ENCODE results near the gene SPOCK1.

DNA sequence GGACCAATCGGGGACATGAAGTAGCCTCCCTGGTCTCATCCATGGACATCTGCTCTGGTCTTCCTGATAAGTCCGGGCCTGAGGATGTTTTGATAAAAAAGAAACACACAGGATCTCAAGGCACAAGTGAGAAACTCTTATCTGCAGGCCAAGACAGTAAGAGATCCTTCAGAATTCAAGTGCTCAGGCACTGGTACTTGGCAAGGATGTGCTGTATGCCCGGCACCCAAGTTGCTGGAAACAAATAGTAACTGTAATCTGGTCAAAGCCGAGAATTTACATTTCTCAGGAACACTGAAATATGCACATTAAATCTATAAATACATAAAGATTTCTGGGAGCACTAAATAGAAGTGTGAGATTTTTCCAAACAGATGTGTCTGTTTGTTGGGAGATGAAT lies 165.7 kb downstream of the SPOCK1 start:
- TF ChIP-seq GATA2 (IDR thresholded peaks at IDR 0.05; ENCODE audit: low read depth, low read length) (no peak), GATA3 (IDR thresholded peaks at IDR 0.05; ENCODE audit: low read depth, low read length) (no peak)

All from SH-SY5Y (cell line).